B cell (primary cell): ENCODE measurements around the gene USH1C. TPM values are rescaled to one million over a fixed set of nuclear protein-coding genes. Genes with fewer than 3 reads are reported as not detected.

ENCODE experiments used
- ATAC-seq: fragments of 200-7000 bp; cut with Tn5 transposase; one replicate; pipeline ENCODE4 v1.10.0; 2021; ENCODE audit warnings: low read depth, mild to moderate bottlenecking, moderate number of reproducible peaks, moderate library complexity
- CTCF ChIA-PET: fragments of 350-600 bp; sonication (Branson Sonifier 250); formaldehyde crosslinking; loops from one replicate; lab custom pipeline; 2021; ENCODE audit warnings: antibody characterized with exemption, inconsistent platforms; lab: Charles Lee
- POLR2A ChIA-PET: fragments of 350-600 bp; sonication (Branson Sonifier 250); formaldehyde crosslinking; loops from one replicate; lab custom pipeline; 2021; ENCODE audit warnings: antibody characterized with exemption; lab: Charles Lee
- DNase-seq: peaks from one replicate; pipeline ENCODE4 v3.0.0; 2013
- H2AFZ ChIP-seq: 2 replicates; pipeline ENCODE4 v1.6.1; 2012; ENCODE audit warnings: mild to moderate bottlenecking, low read depth, low read length; ENCODE audit not compliant: insufficient read depth, poor library complexity, severe bottlenecking
- H3K27ac ChIP-seq, 2 donors: 1 replicate in 1 of 2; 2 replicates in 1 of 2; pipeline ENCODE4 v1.5.1; 2012 to 2013; ENCODE audit warnings: low read length in 2 of 2, mild to moderate bottlenecking in 2 of 2, moderate library complexity in 1 of 2
- H3K27me3 ChIP-seq, 4 experiments: fragments of 200-600 bp in 1 of 4; sonication (generic) in 1 of 4; replicated peaks in 1 of 4; 1 replicate in 2 of 4; 2 replicates in 2 of 4; pipeline versions ENCODE4 v1.6.1 to v1.7.0; 2013 to 2016; ENCODE audit warnings: low read length in 3 of 4, mild to moderate bottlenecking in 2 of 4, mixed read lengths in 1 of 4, moderate library complexity in 1 of 4; ENCODE audit not compliant: insufficient read depth in 4 of 4, control insufficient read depth in 3 of 4; ENCODE audit errors: control extremely low read depth in 1 of 4
- H3K36me3 ChIP-seq, 2 experiments: replicated peaks in 1 of 2; 1 replicate in 1 of 2; 2 replicates in 1 of 2; pipeline versions ENCODE4 v1.6.1 to v1.7.1; 2013; ENCODE audit warnings: low read length in 1 of 2; ENCODE audit not compliant: insufficient read depth in 2 of 2, control insufficient read depth in 1 of 2; ENCODE audit errors: control extremely low read depth in 1 of 2, extremely low read depth in 1 of 2
- H3K4me1 ChIP-seq, 2 donors: fragments of 200-600 bp in 1 of 2; sonication (generic) in 1 of 2; 1 replicate in 1 of 2; 2 replicates in 1 of 2; pipeline versions ENCODE4 v1.5.1 to v1.6.1; 2013 to 2017; ENCODE audit warnings: low read length in 2 of 2; ENCODE audit not compliant: control insufficient read depth in 2 of 2, insufficient read depth in 2 of 2
- H3K4me2 ChIP-seq: replicated peaks from 2 replicates; pipeline ENCODE3; 2012; ENCODE audit warnings: mild to moderate bottlenecking, low read depth, low read length; ENCODE audit not compliant: poor library complexity, severe bottlenecking
- H3K4me3 ChIP-seq, 5 experiments: fragments of 200-600 bp in 1 of 5; sonication (generic) in 1 of 5; 1 replicate in 3 of 5; 2 replicates in 2 of 5; pipeline versions ENCODE4 v1.5.1 to v1.7.0; 2011 to 2016; ENCODE audit warnings: low read length in 4 of 5, mild to moderate bottlenecking in 4 of 5, low read depth in 2 of 5, control low read depth in 1 of 5, moderate library complexity in 1 of 5; ENCODE audit not compliant: insufficient read depth in 1 of 5; ENCODE audit errors: control extremely low read depth in 1 of 5, extremely low read depth in 1 of 5
- H3K79me2 ChIP-seq: fragments of 200-600 bp; sonication (generic); one replicate; pipeline ENCODE4 v1.6.0; 2016; ENCODE audit warnings: low read length; ENCODE audit not compliant: control insufficient read depth, insufficient read depth
- H3K9ac ChIP-seq: fragments of 200-600 bp; sonication (generic); 2 replicates; pipeline ENCODE4 v1.6.1; 2017; ENCODE audit warnings: mild to moderate bottlenecking, low read length, moderate library complexity
- H3K9me3 ChIP-seq, 3 donors: one replicate each; pipeline versions ENCODE4 v1.6.1 to v1.7.1; 2013; ENCODE audit warnings: low read length in 2 of 3; ENCODE audit not compliant: control insufficient read depth in 2 of 3, insufficient read depth in 1 of 3; ENCODE audit errors: control extremely low read depth in 1 of 3
- H4K20me1 ChIP-seq: 2 replicates; pipeline ENCODE4 v1.6.0; 2012; ENCODE audit warnings: mild to moderate bottlenecking, low read length; ENCODE audit not compliant: insufficient read depth, control insufficient read depth, poor library complexity, severe bottlenecking
- H3K27ac Mint-ChIP-seq: one replicate; pipeline ENCODE4 v1.8.0; 2021; ENCODE audit warnings: mixed read lengths
- H3K27me3 Mint-ChIP-seq: one replicate; pipeline ENCODE4 v1.8.0; 2021; ENCODE audit warnings: mixed read lengths
- H3K4me1 Mint-ChIP-seq: one replicate; pipeline ENCODE4 v1.8.0; 2021; ENCODE audit warnings: mixed read lengths
- H3K4me3 Mint-ChIP-seq: one replicate; pipeline ENCODE4 v1.8.0; 2021; ENCODE audit warnings: mixed read lengths
- H3K9me3 Mint-ChIP-seq: one replicate; pipeline ENCODE4 v1.8.0; 2022; ENCODE audit warnings: mixed read lengths; ENCODE audit not compliant: insufficient read depth
- CTCF ChIP-seq: fragments of 200-600 bp; IDR thresholded peaks from one replicate; pipeline ENCODE4 v1.8.0; 2022; ENCODE audit warnings: antibody characterized with exemption, mild to moderate bottlenecking
- EZH2 ChIP-seq: IDR thresholded peaks from 2 replicates; pipeline ENCODE4 v1.6.1; 2012; ENCODE audit warnings: borderline replicate concordance, low read depth, mild to moderate bottlenecking, moderate library complexity, low read length; ENCODE audit not compliant: insufficient read depth, poor library complexity, severe bottlenecking
- WGBS: methylation state at CpG from one replicate; pipeline ENCODE4 v1.1.5; 2013; ENCODE audit warnings: missing lambda C conversion rate; ENCODE audit not compliant: insufficient coverage; 5-methylcytosine and 5-hydroxymethylcytosine counted together
- intact Hi-C: fragments of 100-400 bp; cut with micrococcal nuclease; formaldehyde crosslinking; loops from one replicate; pipeline ENCODE4 v1.10.0; 2022
- polyA plus RNA-seq: library from polyadenylated mRNA; depleted of rRNA; stranded (reverse); fragments of >200 nt; gene quantifications from 2 replicates; pipeline ENCODE4 v1.2.3, GENCODE V29; 2012
- total RNA-seq, 2 donors: library from RNA; stranded (reverse); fragments of 120-200 nt in 1 of 2; gene quantifications; 1 replicate in 1 of 2; 2 replicates in 1 of 2; pipeline versions ENCODE4 v1.2.3 to v1.2.4, GENCODE V29; 2013 to 2022

Gene USH1C
- total and polyA plus RNA-seq, 2 donors (not counting 1 experiment from before 2014, with no cell fraction given), result not detected

GRCh38 chr11:17522655-17523054 is 21.6 kb downstream of the USH1C start:
- no peaks in the 10 kb centered on the region for H4K20me1 ChIP-seq
- H3K36me3 ChIP-seq, result no peaks in the 10 kb centered on the region
- no peaks in the 10 kb centered on the region for H3K9me3 ChIP-seq
- no peaks in the 10 kb centered on the region for H3K4me1 ChIP-seq
- TF ChIP-seq CTCF (no peak), EZH2 (no peak)
- no peak overlapping the region for H3K27ac ChIP-seq
- H3K9me3 Mint-ChIP-seq, result no peaks in the 10 kb centered on the region
- H3K4me3 Mint-ChIP-seq, result no peak overlapping the region
- H3K79me2 ChIP-seq, result no peaks in the 10 kb centered on the region
- no peak overlapping the region for H3K9ac ChIP-seq
- H3K27me3 ChIP-seq, result peaks cover 0 to under 1% (median 0%) of the 10 kb centered on the region in 4 experiments
- no peak overlapping the region for H3K27ac Mint-ChIP-seq
- peaks cover 7% of the 10 kb centered on the region for H3K27me3 Mint-ChIP-seq
- ChIA-PET CTCF (interaction anchor here (1.2 kb wide), 1 partner anchor 15 kb away, joined by 4 read pairs; no protein-coding TSS in a partner anchor), POLR2A (no interaction called here)
- no peak overlapping the region for H3K4me2 ChIP-seq
- ATAC-seq, result no peak
- no peaks in the 10 kb centered on the region for H3K4me1 Mint-ChIP-seq
- no peak overlapping the region for H2AFZ ChIP-seq
- 84% methylated on average over 17 of the region's 17 CpGs for WGBS
- DNase-seq, result no peak
- intact Hi-C loops, result no loop called here
- no peak overlapping the region for H3K4me3 ChIP-seq

- Histone ChIP-seq H3K27ac (no peak overlapping the region), H3K36me3 (no peaks in the 10 kb centered on the region), H3K4me1 (no peaks in the 10 kb centered on the region), H3K79me2 (no peaks in the 10 kb centered on the region), H3K27me3 (peaks cover 0 to 2% (median 0%) of the 10 kb centered on the region in 4 experiments), H3K9me3 (no peaks in the 10 kb centered on the region), H2AFZ (no peak overlapping the region), H3K4me2 (no peak overlapping the region), H4K20me1 (no peaks in the 10 kb centered on the region), H3K4me3 (no peak overlapping the region), H3K9ac (no peak overlapping the region)
- ChIA-PET CTCF (interaction anchor here (0.5 to 1.2 kb wide), 3 partner anchors 8 to 110 kb away, joined by 3 to 5 read pairs (median 4); no protein-coding TSS in a partner anchor), POLR2A (no interaction called here)
- DNase-seq (no peak), ATAC-seq (no peak)
- no peak overlapping the region for H3K27ac Mint-ChIP-seq
- no peaks in the 10 kb centered on the region for H3K4me1 Mint-ChIP-seq
- no peak overlapping the region for H3K4me3 Mint-ChIP-seq
- TF ChIP-seq EZH2 (no peak), CTCF (no peak)
- no peaks in the 10 kb centered on the region for H3K9me3 Mint-ChIP-seq
- intact Hi-C loops, result no loop called here
- peaks cover 7% of the 10 kb centered on the region for H3K27me3 Mint-ChIP-seq
- WGBS, result 93% methylated on average over 3 of the region's 11 CpGs
These were observed 22.9 kb downstream of the USH1C start for GRCh38 chr11:17521106-17521900.
